Liver (tissue), 9 donors: ENCODE data around the gene AMELY. TPM values are rescaled to one million over a fixed set of nuclear protein-coding genes. Genes with fewer than 3 reads are reported as not detected.

ENCODE experiments used
- DNase-seq: peaks from one replicate; pipeline ENCODE4 v3.0.0-alpha.2; 2017; ENCODE audit warnings: low spot score
- H3K27ac ChIP-seq, 2 donors: one replicate each; pipeline ENCODE4 v1.7.0; 2013; ENCODE audit warnings: inconsistent platforms in 2 of 2, low read length in 2 of 2, control low read depth in 1 of 2, low read depth in 1 of 2, mild to moderate bottlenecking in 1 of 2
- H3K27me3 ChIP-seq, 4 donors: one replicate each; pipeline versions ENCODE4 v1.6.1 to v1.7.0; 2013; ENCODE audit warnings: low read length in 3 of 4, inconsistent platforms in 1 of 4, mild to moderate bottlenecking in 1 of 4, moderate library complexity in 1 of 4; ENCODE audit not compliant: control insufficient read depth in 4 of 4, insufficient read depth in 4 of 4
- H3K36me3 ChIP-seq, 4 donors: one replicate each; pipeline versions ENCODE4 v1.6.1 to v1.7.0; 2013; ENCODE audit warnings: low read length in 3 of 4, mild to moderate bottlenecking in 3 of 4, low read depth in 1 of 4, moderate library complexity in 1 of 4; ENCODE audit not compliant: control insufficient read depth in 4 of 4, insufficient read depth in 3 of 4
- H3K4me1 ChIP-seq, 4 donors: one replicate each; pipeline versions ENCODE4 v1.6.1 to v1.7.0; 2013; ENCODE audit warnings: low read length in 3 of 4, mild to moderate bottlenecking in 3 of 4, moderate library complexity in 1 of 4; ENCODE audit not compliant: control insufficient read depth in 4 of 4, insufficient read depth in 4 of 4
- H3K4me3 ChIP-seq, 3 donors: one replicate each; pipeline versions ENCODE4 v1.6.1 to v1.7.0; 2013; ENCODE audit warnings: low read length in 3 of 3, control low read depth in 1 of 3, low read depth in 1 of 3, mild to moderate bottlenecking in 1 of 3
- H3K9ac ChIP-seq, 2 donors: one replicate each; pipeline ENCODE4 v1.7.0; 2013; ENCODE audit warnings: low read length in 2 of 2, mild to moderate bottlenecking in 2 of 2, moderate library complexity in 2 of 2, control low read depth in 1 of 2, low read depth in 1 of 2
- H3K9me3 ChIP-seq, 4 donors: one replicate each; pipeline versions ENCODE4 v1.6.1 to v1.7.0; 2013; ENCODE audit warnings: low read length in 3 of 4; ENCODE audit not compliant: control insufficient read depth in 4 of 4
- ATF3 ChIP-seq: IDR thresholded peaks from 2 replicates; pipeline ENCODE4 v1.6.1; 2016; ENCODE audit warnings: antibody characterized with exemption
- CTCF ChIP-seq: fragments of 150-350 bp; IDR thresholded peaks from 2 replicates; pipeline ENCODE4 v1.5.1; 2017; ENCODE audit warnings: improper control_type of control experiment, low read depth, low read length; ENCODE audit not compliant: missing input control
- EGR1 ChIP-seq, 2 donors: IDR thresholded peaks; 2 replicates each; pipeline ENCODE4 v1.6.1; 2016 to 2018; ENCODE audit warnings: antibody characterized with exemption in 2 of 2, low read depth in 2 of 2
- FOXA1 ChIP-seq: IDR thresholded peaks from 2 replicates; pipeline ENCODE4 v1.6.1; 2016; ENCODE audit warnings: antibody characterized with exemption
- FOXA2 ChIP-seq: IDR thresholded peaks from 2 replicates; pipeline ENCODE4 v1.6.1; 2016; ENCODE audit warnings: antibody characterized with exemption
- GABPA ChIP-seq, 2 donors: IDR thresholded peaks in 1 of 2; conservative IDR thresholded peaks in 1 of 2; 2 replicates each; pipeline ENCODE4 v1.6.1; 2016; ENCODE audit warnings: antibody characterized with exemption in 2 of 2, mild to moderate bottlenecking in 1 of 2, moderate library complexity in 1 of 2
- HNF4G ChIP-seq: IDR thresholded peaks from 2 replicates; pipeline ENCODE4 v1.6.1; 2016; ENCODE audit warnings: antibody characterized with exemption
- JUND ChIP-seq, 2 donors: IDR thresholded peaks; 2 replicates each; pipeline ENCODE4 v1.6.1; 2016; ENCODE audit warnings: antibody characterized with exemption in 2 of 2
- NR2F2 ChIP-seq: IDR thresholded peaks from 2 replicates; pipeline ENCODE4 v1.6.1; 2016; ENCODE audit warnings: antibody characterized with exemption
- RAD21 ChIP-seq, 2 donors: IDR thresholded peaks; 2 replicates each; pipeline ENCODE4 v1.6.1; 2016; ENCODE audit warnings: antibody characterized with exemption in 2 of 2, mild to moderate bottlenecking in 2 of 2
- REST ChIP-seq: IDR thresholded peaks from 2 replicates; pipeline ENCODE4 v1.6.1; 2016; ENCODE audit warnings: antibody characterized with exemption, mild to moderate bottlenecking
- SP1 ChIP-seq: IDR thresholded peaks from 2 replicates; pipeline ENCODE4 v1.6.1; 2018; ENCODE audit warnings: antibody characterized with exemption, mild to moderate bottlenecking
- YY1 ChIP-seq: IDR thresholded peaks from 2 replicates; pipeline ENCODE4 v1.6.1; 2016; ENCODE audit warnings: antibody characterized with exemption, mild to moderate bottlenecking
- ZBTB33 ChIP-seq: IDR thresholded peaks from 2 replicates; pipeline ENCODE4 v1.6.1; 2016; ENCODE audit warnings: antibody characterized with exemption
- WGBS: extraction: QIAGEN DNeasy Blood & Tissue Kit; methylation state at CpG from one replicate; pipeline ENCODE4 v1.1.7; 2013; 5-methylcytosine and 5-hydroxymethylcytosine counted together
- polyA plus RNA-seq, 2 donors: library from polyadenylated mRNA; stranded (reverse) in 1 of 2; unstranded in 1 of 2; fragments of 200-250 nt in 1 of 2; fragments of >200 nt in 1 of 2; fragmentation: Nextera tagmentation in 1 of 2; extraction: Ambion mirVana in 1 of 2; gene quantifications; one replicate each; pipeline versions ENCODE4 v1.2.1 to v1.2.3, GENCODE V29; 2013 to 2015
- total RNA-seq, 2 donors: library from RNA; depleted of rRNA; stranded (reverse); fragments of >200 nt; gene quantifications; one replicate each; pipeline ENCODE4 v1.2.3, GENCODE V29; 2014
- donor health status: healthy.
- donor health status: healthy.
- donor health status: healthy.
- donor health status: healthy.
- donor health status: healthy.

AMELY gene
- total and polyA plus RNA-seq, 4 donors: not detected

- TF ChIP-seq FOXA2: no peak
- no peak for TF ChIP-seq CTCF
- TF ChIP-seq HNF4G: no peak
- TF ChIP-seq NR2F2: no peak
- no peak for TF ChIP-seq REST
- TF ChIP-seq YY1: no peak
- TF ChIP-seq ATF3: no peak
- TF ChIP-seq ZBTB33: no peak
- peaks cover 0 to 13% (median 0%) of the 10 kb centered on the region in 4 donors for H3K4me1 ChIP-seq
- no peak overlapping the region for H3K4me3 ChIP-seq
- H3K27ac ChIP-seq: no peak overlapping the region
- H3K9me3 ChIP-seq: no peaks in the 10 kb centered on the region
- H3K27me3 ChIP-seq: no peaks in the 10 kb centered on the region
- H3K9ac ChIP-seq: no peak overlapping the region
- no peaks in the 10 kb centered on the region for H3K36me3 ChIP-seq
- DNase-seq: no peak
- WGBS: 73% methylated on average over 2 of the region's 2 CpGs
Observed at GRCh38 chrY:6935497-6935896, 23.9 kb upstream of the AMELY start.

GRCh38 chrY:6931779-6932396 lies 20.3 kb upstream of the AMELY start:
- Histone ChIP-seq H3K9me3 (no peaks in the 10 kb centered on the region), H3K9ac (peak overlapping the region in 1 of 2 donors; percentile 59), H3K36me3 (no peaks in the 10 kb centered on the region), H3K4me1 (peaks cover 0 to 17% (median 0%) of the 10 kb centered on the region in 4 donors), H3K4me3 (no peak overlapping the region), H3K27ac (peak overlapping the region in 1 of 2 donors; percentile 41), H3K27me3 (no peaks in the 10 kb centered on the region)
- 33% methylated on average over 4 of the region's 4 CpGs for WGBS
- TF ChIP-seq SP1 (no peak), ZBTB33 (no peak), EGR1 (IDR thresholded peaks at IDR 0.05; ENCODE audit: low read depth in 2 of 2) (no peak), RAD21 (IDR thresholded peaks at IDR 0.05) (no peak), JUND (IDR thresholded peaks at IDR 0.05) (peak in 1 of 2 donors; percentile 59), REST (peak; percentile 52), FOXA2 (peak; percentile 18), GABPA (IDR thresholded peaks at IDR 0.05 in 1 of 2, conservative IDR thresholded peaks at IDR 0.05 in 1 of 2) (no peak), FOXA1 (peak; percentile 12)
- DNase-seq: no peak
